ENCODE data around the gene STIMATE. TPM values are rescaled to one million over a fixed set of nuclear protein-coding genes. Genes with fewer than 3 reads are reported as not detected.

STIMATE gene
- total and polyA plus RNA-seq, 9 of the 15 experiments (the other 6 are each of a cell fraction or from before 2014, with no cell fraction given) = 0.14 to 7.7 (median 4.9) TPM

- TF ChIP-seq ZBTB26 (CRISPR knock-in tag; IDR thresholded peaks at IDR 0.05) (no peak), NFE2L1 (tag; IDR thresholded peaks at IDR 0.05; ENCODE audit: borderline replicate concordance, low read depth) (peak; percentile 26; the same call in 1 of the 2 replicates), MAFG (tag; conservative IDR thresholded peaks at IDR 0.05) (peak; percentile 85), ARID4B (CRISPR knock-in tag; IDR thresholded peaks at IDR 0.05) (no peak), KLF16 (IDR thresholded peaks at IDR 0.05) (no peak), ARID1B (IDR thresholded peaks at IDR 0.05) (peak; percentile 36; the same call in 1 of the 2 replicates), NFE2 (IDR thresholded peaks at IDR 0.05; ENCODE audit: low read depth) (peak; percentile 85), STAT6 (CRISPR knock-in tag; IDR thresholded peaks at IDR 0.05) (no peak), KLF10 (CRISPR knock-in tag; IDR thresholded peaks at IDR 0.05) (no peak), ARHGAP35 (IDR thresholded peaks at IDR 0.05; ENCODE audit: partially characterized antibody) (no peak), MYBL2 (IDR thresholded peaks at IDR 0.05; ENCODE audit: low read depth) (no peak), MYBL2 (CRISPR knock-in tag; IDR thresholded peaks at IDR 0.05; ENCODE audit: borderline replicate concordance) (no peak), ZFPM2 (CRISPR knock-in tag; IDR thresholded peaks at IDR 0.05) (no peak), BMI1 (IDR thresholded peaks at IDR 0.05; ENCODE audit: low read length) (no peak), HBP1 (CRISPR knock-in tag; IDR thresholded peaks at IDR 0.05) (no peak), RAD21 (CRISPR knock-in tag; conservative IDR thresholded peaks at IDR 0.05 in 1 of 2, IDR thresholded peaks at IDR 0.05 in 1 of 2) (0 out of 4 replicates have a peak, but pooled peaks of 1 of the 2 experiments have one; percentile 8), CXXC5 (CRISPR knock-in tag; IDR thresholded peaks at IDR 0.05) (no peak), NR2C2 (CRISPR knock-in tag; IDR thresholded peaks at IDR 0.05) (no peak), NR2C2 (tag; IDR thresholded peaks at IDR 0.05) (no peak)
Observed at GRCh38 chr3:52873433-52874159, 23.8 kb downstream of the STIMATE start (continued).

All from K562 (cell line).